ENCODE results near the gene SMG6.
"Not testable (repeated sequence)": the region's sequence is repeated elsewhere in the genome, so short reads cannot be mapped to it uniquely, and the experiment has no call there.

Gene SMG6

GRCh38 chr17:2174468-2175293, 128.9 kb downstream of the SMG6 start:
- no peak for DNase-seq

- DNase-seq: no peak
Observed at GRCh38 chr17:2174014-2174413, 129.6 kb downstream of the SMG6 start.

- no peak for DNase-seq
Observed at GRCh38 chr17:2172999-2173398, 130.6 kb downstream of the SMG6 start.

GRCh38 chr17:2172077-2172851, 131.3 kb downstream of the SMG6 start:
- no peak for DNase-seq

GRCh38 chr17:2171702-2172076, 131.9 kb downstream of the SMG6 start:
- DNase-seq: no peak

GRCh38 chr17:2170023-2170422, 133.6 kb downstream of the SMG6 start:
- DNase-seq: no peak

- DNase-seq: not testable (repeated sequence)
Observed at GRCh38 chr17:2165723-2166122, 137.9 kb downstream of the SMG6 start.

- DNase-seq: no peak
Observed at GRCh38 chr17:2158396-2158780, 145.2 kb downstream of the SMG6 start.

GRCh38 chr17:2157675-2158395, 145.8 kb downstream of the SMG6 start:
- DNase-seq: no peak

- no peak for DNase-seq
Observed at GRCh38 chr17:2157081-2157480, 146.5 kb downstream of the SMG6 start.

GRCh38 chr17:2156666-2157065, 146.9 kb downstream of the SMG6 start:
- DNase-seq: no peak

- no peak for DNase-seq
Observed at GRCh38 chr17:2155573-2155972, 148.0 kb downstream of the SMG6 start.

GRCh38 chr17:2151358-2152033, 152.1 kb downstream of the SMG6 start:
- DNase-seq: no peak

GRCh38 chr17:2150806-2151205, 152.8 kb downstream of the SMG6 start:
- no peak for DNase-seq

GRCh38 chr17:2149934-2150333, 153.7 kb downstream of the SMG6 start:
- no peak for DNase-seq

- no peak for DNase-seq
Observed at GRCh38 chr17:2146132-2146871, 157.3 kb downstream of the SMG6 start.

GRCh38 chr17:2144701-2145100, 158.9 kb downstream of the SMG6 start:
- no peak for DNase-seq

- no peak for DNase-seq
Observed at GRCh38 chr17:2143332-2143731, 160.3 kb downstream of the SMG6 start.

GRCh38 chr17:2142682-2143081, 160.9 kb downstream of the SMG6 start:
- DNase-seq: not testable (repeated sequence)

- no peak for DNase-seq
Observed at GRCh38 chr17:2140683-2141082, 162.9 kb downstream of the SMG6 start.

GRCh38 chr17:2138761-2139160, 164.8 kb downstream of the SMG6 start:
- no peak for DNase-seq

GRCh38 chr17:2138318-2138717, 165.3 kb downstream of the SMG6 start:
- DNase-seq: peak; percentile 26
